ENCODE data around the gene ZBTB7C. TPM values are rescaled to one million over a fixed set of nuclear protein-coding genes. Genes with fewer than 3 reads are reported as not detected.

The ZBTB7C gene
- total RNA-seq, 4 donors from 2014 or later: 26.0 to 50.6 (median 46.2) TPM

DNA sequence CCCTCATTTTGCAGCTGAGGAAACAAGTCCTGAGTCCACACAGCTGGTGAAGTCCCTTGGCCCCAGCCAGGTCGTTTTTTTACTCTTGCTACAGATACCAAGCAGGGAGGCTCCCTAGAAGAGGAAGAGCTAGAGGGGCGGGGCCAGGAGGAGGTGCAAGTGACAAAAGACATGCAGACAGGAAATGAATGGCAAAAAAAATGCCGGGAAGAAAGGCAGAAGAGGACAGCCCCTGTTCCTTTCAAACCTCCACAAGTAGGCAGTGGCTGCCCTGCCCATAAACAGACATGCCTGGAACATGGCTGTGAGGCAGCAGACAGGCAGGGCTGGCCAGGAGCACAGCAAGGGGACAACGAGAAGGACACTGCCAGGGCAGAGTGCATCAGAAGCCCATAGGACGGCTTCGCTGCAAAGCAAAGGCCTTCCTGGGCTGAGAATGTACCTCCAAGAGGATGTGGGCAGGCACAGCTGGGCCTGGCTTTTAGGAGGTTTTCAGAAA lies 108.7 kb downstream of the ZBTB7C start:
- DNase-seq (ENCODE audit: low spot score in 2 of 2): peak; percentile 56 to 66
- H3K36me3 ChIP-seq: no peaks in the 10 kb centered on the region
- peaks cover 11% of the 10 kb centered on the region for H3K4me1 ChIP-seq
- no peak overlapping the region for H3K27ac ChIP-seq
- no peaks in the 10 kb centered on the region for H3K27me3 ChIP-seq
- no peaks in the 10 kb centered on the region for H3K9me3 ChIP-seq
- no peak overlapping the region for H3K4me3 ChIP-seq
- 48% methylated on average over 6 of the region's 6 CpGs for WGBS
- TF ChIP-seq POLR2A (IDR thresholded peaks at IDR 0.05): no peak
- TF ChIP-seq POLR2AphosphoS5 (IDR thresholded peaks at IDR 0.05): no peak
- TF ChIP-seq, protein P1, sequence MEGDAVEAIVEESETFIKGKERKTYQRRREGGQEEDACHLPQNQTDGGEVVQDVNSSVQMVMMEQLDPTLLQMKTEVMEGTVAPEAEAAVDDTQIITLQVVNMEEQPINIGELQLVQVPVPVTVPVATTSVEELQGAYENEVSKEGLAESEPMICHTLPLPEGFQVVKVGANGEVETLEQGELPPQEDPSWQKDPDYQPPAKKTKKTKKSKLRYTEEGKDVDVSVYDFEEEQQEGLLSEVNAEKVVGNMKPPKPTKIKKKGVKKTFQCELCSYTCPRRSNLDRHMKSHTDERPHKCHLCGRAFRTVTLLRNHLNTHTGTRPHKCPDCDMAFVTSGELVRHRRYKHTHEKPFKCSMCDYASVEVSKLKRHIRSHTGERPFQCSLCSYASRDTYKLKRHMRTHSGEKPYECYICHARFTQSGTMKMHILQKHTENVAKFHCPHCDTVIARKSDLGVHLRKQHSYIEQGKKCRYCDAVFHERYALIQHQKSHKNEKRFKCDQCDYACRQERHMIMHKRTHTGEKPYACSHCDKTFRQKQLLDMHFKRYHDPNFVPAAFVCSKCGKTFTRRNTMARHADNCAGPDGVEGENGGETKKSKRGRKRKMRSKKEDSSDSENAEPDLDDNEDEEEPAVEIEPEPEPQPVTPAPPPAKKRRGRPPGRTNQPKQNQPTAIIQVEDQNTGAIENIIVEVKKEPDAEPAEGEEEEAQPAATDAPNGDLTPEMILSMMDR (IDR thresholded peaks at IDR 0.05): no peak
- no peak for TF ChIP-seq EP300 (IDR thresholded peaks at IDR 0.05)

DNA sequence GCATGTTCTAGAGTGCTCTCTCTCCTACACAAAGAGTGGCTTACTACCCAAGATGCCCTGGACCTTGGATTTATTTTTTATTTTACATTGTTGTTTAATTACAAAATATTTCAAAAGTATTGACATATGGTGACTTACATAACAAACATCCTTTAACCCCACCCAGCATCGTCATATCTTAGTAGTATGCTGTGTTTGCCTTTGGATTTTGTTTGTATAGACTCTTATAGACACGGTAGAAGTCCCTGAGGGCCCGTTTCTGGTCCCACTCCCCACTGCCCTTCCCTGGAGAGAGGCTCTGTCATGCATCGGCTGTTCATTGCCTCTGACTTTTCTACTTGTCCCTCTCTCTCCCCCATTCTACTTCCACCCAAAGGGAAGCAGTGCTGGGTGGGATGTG lies 112.0 kb downstream of the ZBTB7C start:
- 87% methylated on average over 4 of the region's 4 CpGs for WGBS
- Histone ChIP-seq H3K4me1 (peaks cover 23% of the 10 kb centered on the region), H3K27me3 (no peaks in the 10 kb centered on the region), H3K36me3 (no peaks in the 10 kb centered on the region), H3K9me3 (no peaks in the 10 kb centered on the region), H3K27ac (no peak overlapping the region), H3K4me3 (no peak overlapping the region)
- TF ChIP-seq POLR2AphosphoS5 (IDR thresholded peaks at IDR 0.05) (no peak), POLR2A (IDR thresholded peaks at IDR 0.05) (no peak), EP300 (IDR thresholded peaks at IDR 0.05) (no peak)
- TF ChIP-seq, protein P1 (IDR thresholded peaks at IDR 0.05): no peak
- peak in 1 of 2 donors; percentile 10 for DNase-seq (ENCODE audit: low spot score in 2 of 2)

DNA sequence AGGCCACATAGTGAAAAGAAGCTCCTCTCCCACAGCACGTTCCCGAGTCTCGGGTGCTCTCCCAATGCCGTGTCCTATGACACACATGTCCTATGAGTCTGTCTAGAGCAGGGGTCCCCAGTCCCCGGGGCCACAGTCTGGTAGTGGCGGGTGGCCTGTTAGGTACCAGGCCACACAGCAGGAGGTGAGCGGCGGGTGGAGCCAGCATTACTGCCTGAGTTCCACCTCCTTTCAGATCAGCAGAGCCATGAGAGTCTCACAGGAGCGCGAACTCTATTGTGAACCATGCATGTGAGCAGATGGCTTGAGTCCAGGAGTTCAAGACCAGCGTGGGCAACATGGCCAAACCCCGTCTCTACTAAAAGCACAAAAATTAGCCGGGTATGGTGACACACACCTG lies 112.6 kb downstream of the ZBTB7C start:
- Histone ChIP-seq H3K27me3 (no peaks in the 10 kb centered on the region), H3K27ac (no peak overlapping the region), H3K4me1 (peaks cover 23% of the 10 kb centered on the region), H3K36me3 (no peaks in the 10 kb centered on the region), H3K4me3 (no peak overlapping the region), H3K9me3 (no peaks in the 10 kb centered on the region)
- TF ChIP-seq POLR2A (IDR thresholded peaks at IDR 0.05): no peak
- peak in 1 of 2 donors; percentile 65 for DNase-seq (ENCODE audit: low spot score in 2 of 2)
- 97% methylated on average over 13 of the region's 13 CpGs for WGBS

DNA sequence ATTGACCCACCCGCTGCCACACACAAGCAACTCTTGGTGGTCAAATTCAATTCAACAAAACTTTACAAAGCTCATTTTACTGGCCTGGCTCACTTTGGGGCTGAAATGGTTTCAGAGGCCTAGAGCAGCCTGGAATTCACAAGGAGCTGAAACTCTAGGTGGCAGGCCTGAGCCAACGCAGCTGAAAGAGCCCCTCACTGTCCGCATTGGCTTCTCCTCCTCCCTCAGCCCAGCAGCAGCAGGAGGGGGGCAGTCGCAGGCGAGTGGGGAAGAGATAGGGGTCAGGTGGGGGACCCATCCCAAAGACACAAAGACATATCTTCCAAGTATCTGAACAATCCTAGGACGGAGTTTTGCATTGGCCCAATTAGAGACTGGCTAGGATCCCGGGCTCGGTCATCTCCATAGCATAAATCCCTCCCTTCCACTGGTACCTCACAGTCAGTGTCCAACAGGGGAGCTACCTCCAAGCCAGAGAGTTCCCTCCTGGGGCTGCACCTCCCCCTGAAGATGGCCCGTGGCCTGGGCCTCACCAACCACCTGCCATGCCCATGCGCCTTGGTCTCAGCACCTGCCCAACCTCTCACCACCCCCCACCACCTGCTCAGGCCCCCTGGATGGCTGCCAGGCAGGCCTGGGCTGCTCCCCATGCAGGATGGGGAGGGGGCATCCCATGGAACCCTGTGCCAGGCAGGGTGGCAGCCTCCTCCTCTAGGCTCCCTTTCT lies 113.4 kb downstream of the ZBTB7C start:
- 75% methylated on average over 8 of the region's 10 CpGs for WGBS
- Histone ChIP-seq H3K9me3 (no peaks in the 10 kb centered on the region), H3K27me3 (no peaks in the 10 kb centered on the region), H3K36me3 (no peaks in the 10 kb centered on the region), H3K4me1 (peaks cover 20% of the 10 kb centered on the region), H3K4me3 (no peak overlapping the region), H3K27ac (no peak overlapping the region)
- TF ChIP-seq, protein P1 (IDR thresholded peaks at IDR 0.05): no peak
- no peak for TF ChIP-seq POLR2A (IDR thresholded peaks at IDR 0.05)
- TF ChIP-seq POLR2AphosphoS5 (IDR thresholded peaks at IDR 0.05): no peak
- TF ChIP-seq EP300 (IDR thresholded peaks at IDR 0.05): no peak
- DNase-seq (ENCODE audit: low spot score in 2 of 2): peak in 1 of 2 donors; percentile 53

DNA sequence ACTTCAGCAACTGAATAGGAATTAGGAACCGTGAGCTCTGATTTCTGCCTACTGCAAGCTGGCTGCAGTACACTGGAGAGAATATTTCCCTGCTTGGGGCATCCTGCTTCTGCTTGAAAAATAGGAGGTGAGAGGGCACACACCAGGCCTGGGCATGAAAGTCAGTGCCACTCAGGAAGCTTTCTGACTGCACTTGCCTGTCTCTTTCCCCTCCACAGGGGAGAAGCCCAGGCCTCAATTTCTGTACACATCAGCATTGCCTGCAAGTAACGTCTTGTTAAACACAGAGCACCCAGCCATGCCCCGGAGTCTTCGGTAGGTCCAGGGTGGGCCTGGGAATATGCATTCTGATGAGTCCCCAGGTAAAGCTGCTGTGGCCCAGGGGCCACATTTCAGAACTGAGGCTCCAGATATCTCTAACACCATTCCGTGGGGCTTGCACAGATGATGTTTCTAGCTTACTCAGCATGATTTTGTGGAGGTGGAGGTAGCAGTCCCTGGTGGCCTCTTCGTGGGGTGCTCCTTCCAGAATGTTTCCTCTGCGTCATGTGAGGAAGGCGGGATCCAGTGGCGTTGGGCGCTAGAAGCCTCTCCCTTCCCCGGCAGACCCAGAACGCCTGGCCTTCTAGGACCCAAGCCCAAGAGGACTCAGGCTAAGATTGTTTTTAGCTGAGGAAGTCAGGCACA lies 114.1 kb downstream of the ZBTB7C start:
- WGBS: 85% methylated on average over 12 of the region's 12 CpGs
- Histone ChIP-seq H3K27ac (no peak overlapping the region), H3K36me3 (no peaks in the 10 kb centered on the region), H3K27me3 (no peaks in the 10 kb centered on the region), H3K4me3 (no peak overlapping the region), H3K4me1 (peaks cover 14% of the 10 kb centered on the region), H3K9me3 (no peaks in the 10 kb centered on the region)
- no peak for TF ChIP-seq EP300 (IDR thresholded peaks at IDR 0.05)
- no peak for TF ChIP-seq POLR2AphosphoS5 (IDR thresholded peaks at IDR 0.05)
- TF ChIP-seq, protein P1 (IDR thresholded peaks at IDR 0.05): no peak
- no peak for TF ChIP-seq POLR2A (IDR thresholded peaks at IDR 0.05)
- peak in 1 of 2 donors; percentile 49 for DNase-seq (ENCODE audit: low spot score in 2 of 2)
